IMR-90 (cell line): ENCODE measurements around the gene ATP6V1F. TPM values are rescaled to one million over a fixed set of nuclear protein-coding genes. Genes with fewer than 3 reads are reported as not detected.

ENCODE experiments used
- ATAC-seq: fragments of 200-7000 bp; cut with Tn5 transposase; 2 replicates; pipeline ENCODE4 v1.9.1; 2020; ENCODE audit warnings: low read depth, mild to moderate bottlenecking, moderate library complexity
- BruUV-seq: library from RNA; stranded (reverse); fragments of 400-500 nt; replicated peaks from 2 replicates; lab custom pipeline; 2021; lab: Mats Ljungman, UMichigan
- CTCF ChIA-PET: fragments of 300-600 bp; formaldehyde crosslinking; extraction: SDS; loops from one replicate; lab custom pipeline; 2021; ENCODE audit warnings: antibody characterized with exemption; lab: Yijun Ruan, JAX
- POLR2A ChIA-PET: fragments of 300-600 bp; sonication (Branson Sonifier 250); formaldehyde crosslinking; loops from one replicate; lab custom pipeline; 2022; ENCODE audit warnings: antibody characterized with exemption; ENCODE audit not compliant: unreplicated experiment; lab: Charles Lee
- DNase-seq: peaks from one replicate; pipeline ENCODE4 v3.0.0; 2013
- H2AFZ ChIP-seq: replicated peaks from 2 replicates; pipeline ENCODE3; 2013; ENCODE audit warnings: low read length, mild to moderate bottlenecking; ENCODE audit not compliant: poor library complexity
- H2AK5ac ChIP-seq: 2 replicates; pipeline ENCODE4 v1.6.1; 2013; ENCODE audit warnings: low read depth, low read length, inconsistent platforms
- H2AK9ac ChIP-seq: replicated peaks from 2 replicates; pipeline ENCODE3; 2013; ENCODE audit warnings: mild to moderate bottlenecking, low read depth, low read length, moderate library complexity; ENCODE audit not compliant: poor library complexity
- H2BK120ac ChIP-seq: 2 replicates; pipeline ENCODE4 v1.6.1; 2013; ENCODE audit warnings: low read depth, low read length, inconsistent platforms
- H2BK15ac ChIP-seq: 3 replicates; pipeline ENCODE4 v1.6.1; 2013; ENCODE audit warnings: low read depth, low read length, inconsistent platforms
- H2BK20ac ChIP-seq: 2 replicates; pipeline ENCODE4 v1.6.1; 2013; ENCODE audit warnings: low read depth, mild to moderate bottlenecking, inconsistent platforms, low read length, moderate library complexity
- H2BK5ac ChIP-seq: 2 replicates; pipeline ENCODE4 v1.6.1; 2013; ENCODE audit warnings: mild to moderate bottlenecking, low read depth, low read length, inconsistent platforms; ENCODE audit not compliant: poor library complexity, severe bottlenecking
- H3K14ac ChIP-seq: replicated peaks from 2 replicates; pipeline ENCODE4 v1.6.1; 2013; ENCODE audit warnings: low read depth, low read length, inconsistent platforms
- H3K18ac ChIP-seq: 2 replicates; pipeline ENCODE4 v1.6.1; 2013; ENCODE audit warnings: low read depth, low read length, control low read depth
- H3K23ac ChIP-seq: 2 replicates; pipeline ENCODE4 v1.6.1; 2013; ENCODE audit warnings: low read depth, low read length, inconsistent platforms
- H3K27ac ChIP-seq: 2 replicates; pipeline ENCODE4 v1.5.1; 2013; ENCODE audit warnings: mild to moderate bottlenecking, control low read depth, low read length; ENCODE audit not compliant: insufficient read depth
- H3K27me3 ChIP-seq: 2 replicates; pipeline ENCODE4 v1.6.1; 2013; ENCODE audit warnings: low read length; ENCODE audit not compliant: control insufficient read depth, insufficient read depth
- H3K36me3 ChIP-seq: 2 replicates; pipeline ENCODE4 v1.6.1; 2013; ENCODE audit warnings: low read length, mixed read lengths; ENCODE audit not compliant: control insufficient read depth, insufficient read depth
- H3K4ac ChIP-seq: 2 replicates; pipeline ENCODE4 v1.6.1; 2013; ENCODE audit warnings: low read depth, low read length, inconsistent platforms
- H3K4me1 ChIP-seq: 2 replicates; pipeline ENCODE4 v1.6.1; 2013; ENCODE audit warnings: low read length, mixed read lengths; ENCODE audit not compliant: control insufficient read depth, insufficient read depth
- H3K4me2 ChIP-seq: 2 replicates; pipeline ENCODE4 v1.6.1; 2013; ENCODE audit warnings: low read depth, mild to moderate bottlenecking, control low read depth, low read length, moderate library complexity
- H3K4me3 ChIP-seq: 2 replicates; pipeline ENCODE4 v1.5.1; 2013; ENCODE audit warnings: low read depth, mild to moderate bottlenecking, control low read depth, low read length, moderate library complexity; ENCODE audit not compliant: insufficient read depth
- H3K56ac ChIP-seq: 2 replicates; pipeline ENCODE4 v1.6.1; 2013; ENCODE audit warnings: low read length, inconsistent platforms; ENCODE audit not compliant: insufficient read depth; ENCODE audit errors: extremely low read depth
- H3K79me1 ChIP-seq, 2 experiments: 2 replicates each; pipeline ENCODE4 v1.6.1; 2013; ENCODE audit warnings: low read length in 2 of 2, inconsistent platforms in 1 of 2, low read depth in 1 of 2
- H3K9ac ChIP-seq: 2 replicates; pipeline ENCODE4 v1.6.1; 2013; ENCODE audit warnings: low read depth, low read length, control low read depth
- H3K9me1 ChIP-seq: 2 replicates; pipeline ENCODE4 v1.6.1; 2013; ENCODE audit warnings: low read length, inconsistent platforms; ENCODE audit not compliant: insufficient read depth
- H3K9me3 ChIP-seq: 2 replicates; pipeline ENCODE4 v1.6.1; 2013; ENCODE audit warnings: low read length; ENCODE audit not compliant: control insufficient read depth, insufficient read depth
- H4K20me1 ChIP-seq: 2 replicates; pipeline ENCODE4 v1.6.1; 2013; ENCODE audit warnings: low read length, inconsistent platforms; ENCODE audit not compliant: insufficient read depth
- H4K5ac ChIP-seq: 2 replicates; pipeline ENCODE4 v1.6.1; 2013; ENCODE audit warnings: mild to moderate bottlenecking, low read depth, low read length, control low read depth
- H4K8ac ChIP-seq, 2 experiments: 2 replicates each; pipeline ENCODE4 v1.6.1; 2013; ENCODE audit warnings: low read depth in 2 of 2, low read length in 2 of 2, control low read depth in 1 of 2, inconsistent platforms in 1 of 2
- H4K91ac ChIP-seq: 2 replicates; pipeline ENCODE4 v1.6.1; 2013; ENCODE audit warnings: low read depth, low read length, inconsistent platforms; ENCODE audit not compliant: insufficient read depth
- BHLHE40 ChIP-seq: fragments of 150-350 bp; IDR thresholded peaks from 2 replicates; pipeline ENCODE4 v1.6.1; 2016; ENCODE audit warnings: mild to moderate bottlenecking, low read depth, low read length
- CEBPB ChIP-seq: IDR thresholded peaks from 2 replicates; pipeline ENCODE4 v1.6.1; 2012; ENCODE audit warnings: low read depth, low read length, improper control_type of control experiment
- FOS ChIP-seq: fragments of 150-350 bp; IDR thresholded peaks from 2 replicates; pipeline ENCODE4 v1.6.1; 2016; ENCODE audit warnings: low read depth, low read length
- MAFK ChIP-seq: IDR thresholded peaks from 2 replicates; pipeline ENCODE4 v1.6.1; 2012; ENCODE audit warnings: low read depth, low read length, improper control_type of control experiment
- MAZ ChIP-seq: IDR thresholded peaks from 2 replicates; pipeline ENCODE4 v1.6.1; 2012; ENCODE audit warnings: low read depth, mild to moderate bottlenecking, low read length, improper control_type of control experiment, moderate library complexity, borderline replicate concordance
- POLR2A ChIP-seq: IDR thresholded peaks from 2 replicates; pipeline ENCODE4 v1.6.1; 2012; ENCODE audit warnings: mild to moderate bottlenecking, low read depth, low read length
- RAD21 ChIP-seq: IDR thresholded peaks from 2 replicates; pipeline ENCODE4 v1.6.1; 2012; ENCODE audit warnings: low read length, improper control_type of control experiment
- RCOR1 ChIP-seq: IDR thresholded peaks from 2 replicates; pipeline ENCODE4 v1.6.1; 2012; ENCODE audit warnings: mild to moderate bottlenecking, low read length, improper control_type of control experiment; ENCODE audit not compliant: insufficient replicate concordance
- WGBS, 2 experiments: methylation state at CpG; one replicate each; pipeline versions ENCODE4 v1.1.5 to v1.1.7; 2013; ENCODE audit warnings: missing lambda C conversion rate in 2 of 2; ENCODE audit not compliant: insufficient read length in 1 of 2; ENCODE audit errors: extremely low coverage in 2 of 2; 5-methylcytosine and 5-hydroxymethylcytosine counted together
- dilution Hi-C: fragments of 300-500 bp; cut with HindIII; formaldehyde crosslinking; loops from one replicate; pipeline ENCODE4 v1.14.3; 2018; ENCODE audit warnings: low sequenced_read_pairs; ENCODE audit not compliant: unreplicated experiment
- in situ Hi-C: fragments of 300-500 bp; cut with MboI; formaldehyde crosslinking; loops from 3 replicates; pipeline ENCODE4 v1.14.3; 2019; ENCODE audit warnings: low sequenced_read_pairs, inconsistent platforms, mixed read lengths
- intact Hi-C: fragments of 100-400 bp; cut with micrococcal nuclease; formaldehyde crosslinking; loops from 2 replicates; pipeline ENCODE4 v1.10.0; 2022
- polyA plus RNA-seq, 3 experiments: library from polyadenylated mRNA; depleted of rRNA; stranded (reverse); fragments of >200 nt; gene quantifications; 2 replicates each; pipeline ENCODE4 v1.2.3, GENCODE V29; 2012; ENCODE audit warnings: low replicate concordance in 1 of 3
- total RNA-seq: library from RNA; depleted of rRNA; stranded (reverse); fragments of >200 nt; gene quantifications from 2 replicates; pipeline ENCODE4 v1.2.3, GENCODE V29; 2012
- TF ChIP-seq, protein P1 (sequence below): conservative IDR thresholded peaks from 2 replicates; pipeline ENCODE4 v1.5.1; 2012; ENCODE audit warnings: mild to moderate bottlenecking, low read depth, low read length, improper control_type of control experiment
- TF ChIP-seq, protein P2 (sequence below): fragments of 150-350 bp; IDR thresholded peaks from 2 replicates; pipeline ENCODE4 v1.6.1; 2016; ENCODE audit warnings: low read depth, mild to moderate bottlenecking, low read length, moderate library complexity, borderline replicate concordance

Gene ATP6V1F
- total and polyA plus RNA-seq, 2 of the 4 experiments (the other 2 are of a cell fraction): 104 to 321 TPM

DNA sequence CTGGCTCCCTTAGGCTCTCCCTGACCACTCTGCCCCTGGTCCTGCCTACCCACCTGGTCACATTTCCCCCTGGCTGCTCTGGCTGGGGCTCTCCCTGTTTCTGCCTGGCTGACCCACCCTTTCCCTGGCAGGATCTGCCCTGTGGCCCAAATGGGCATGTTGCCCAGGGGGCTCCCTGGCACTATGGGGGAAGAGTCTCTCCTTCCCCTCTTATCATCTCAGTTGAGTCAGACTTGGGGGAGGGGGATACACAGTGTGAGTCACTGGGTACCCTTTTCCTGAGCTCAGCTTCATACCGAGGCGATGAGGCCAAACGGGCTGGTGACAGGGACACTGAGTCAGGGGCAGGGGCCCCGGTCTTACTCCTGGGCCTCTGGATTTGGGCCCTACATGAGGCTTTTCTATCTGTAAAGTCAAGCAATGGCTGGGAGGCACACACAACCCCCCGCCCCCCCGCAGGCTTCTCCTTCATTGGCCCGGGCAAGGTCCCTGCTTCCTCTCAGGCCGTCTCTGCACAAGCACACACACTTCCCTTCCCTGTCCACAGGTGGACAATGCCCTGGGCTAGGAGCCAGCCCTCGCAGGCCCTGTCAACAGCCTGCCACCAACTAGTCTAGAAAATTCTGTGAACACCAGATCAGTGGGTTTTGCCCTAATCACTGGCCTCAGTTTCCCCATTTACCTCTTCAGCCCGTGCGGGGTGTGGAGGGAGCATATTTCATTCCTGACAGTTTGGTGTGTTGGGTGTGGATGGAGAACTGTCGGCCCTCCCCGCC is 33.1 kb upstream of the ATP6V1F start:
- Histone ChIP-seq H2AK9ac (peak overlapping the region; percentile 93), H2BK15ac (peak overlapping the region; percentile 83; the same call in 2 of the 3 replicates), H3K4ac (peak overlapping the region; percentile 93), H3K4me1 (peaks cover 34% of the 10 kb centered on the region), H3K23ac (peak overlapping the region; percentile 79), H3K4me3 (0 out of 2 replicates have a peak overlapping the region, but pooled peaks have one; percentile 3), H3K4me2 (peak overlapping the region; percentile 64), H2AK5ac (peak overlapping the region; percentile 98), H4K5ac (peak overlapping the region; percentile 66), H3K56ac (peak overlapping the region; percentile 77; the same call in 1 of the 2 replicates), H4K20me1 (peaks cover 55% of the 10 kb centered on the region), H4K91ac (peak overlapping the region; percentile 97), H3K79me1 (peaks cover under 1 to 42% of the 10 kb centered on the region in 2 experiments; a peak in 3 of 4 replicates), H2AFZ (peak overlapping the region; percentile 89), H4K8ac (peak overlapping the region; percentile 85 to 96), H3K9me3 (no peaks in the 10 kb centered on the region), H3K18ac (peak overlapping the region; percentile 58), H3K36me3 (no peaks in the 10 kb centered on the region), H3K9me1 (peaks cover 11% of the 10 kb centered on the region), H3K9ac (peak overlapping the region; percentile 17; the same call in 1 of the 2 replicates), H2BK20ac (peak overlapping the region; percentile 97), H3K14ac (peak overlapping the region; percentile 86), H2BK120ac (peak overlapping the region; percentile 92), H3K27ac (peak overlapping the region; percentile 74), H3K27me3 (no peaks in the 10 kb centered on the region), H2BK5ac (peak overlapping the region; percentile 96)
- ATAC-seq (no peak), DNase-seq (peak; percentile 84)
- no TSS peak for BruUV-seq
- intact Hi-C loops: loop anchor here (2.0 to 5.0 kb wide), 3 partner anchors 37 to 87 kb away; partner anchors contain the start of gene CCDC136
- 0 out of 2 replicates have a peak, but pooled peaks have one; percentile 31 for TF ChIP-seq BHLHE40
- TF ChIP-seq MAFK: peak; percentile 59; the same call in 1 of the 2 replicates
- 0 out of 2 replicates have a peak, but pooled peaks have one; percentile 18 for TF ChIP-seq CEBPB
- TF ChIP-seq, protein P1, sequence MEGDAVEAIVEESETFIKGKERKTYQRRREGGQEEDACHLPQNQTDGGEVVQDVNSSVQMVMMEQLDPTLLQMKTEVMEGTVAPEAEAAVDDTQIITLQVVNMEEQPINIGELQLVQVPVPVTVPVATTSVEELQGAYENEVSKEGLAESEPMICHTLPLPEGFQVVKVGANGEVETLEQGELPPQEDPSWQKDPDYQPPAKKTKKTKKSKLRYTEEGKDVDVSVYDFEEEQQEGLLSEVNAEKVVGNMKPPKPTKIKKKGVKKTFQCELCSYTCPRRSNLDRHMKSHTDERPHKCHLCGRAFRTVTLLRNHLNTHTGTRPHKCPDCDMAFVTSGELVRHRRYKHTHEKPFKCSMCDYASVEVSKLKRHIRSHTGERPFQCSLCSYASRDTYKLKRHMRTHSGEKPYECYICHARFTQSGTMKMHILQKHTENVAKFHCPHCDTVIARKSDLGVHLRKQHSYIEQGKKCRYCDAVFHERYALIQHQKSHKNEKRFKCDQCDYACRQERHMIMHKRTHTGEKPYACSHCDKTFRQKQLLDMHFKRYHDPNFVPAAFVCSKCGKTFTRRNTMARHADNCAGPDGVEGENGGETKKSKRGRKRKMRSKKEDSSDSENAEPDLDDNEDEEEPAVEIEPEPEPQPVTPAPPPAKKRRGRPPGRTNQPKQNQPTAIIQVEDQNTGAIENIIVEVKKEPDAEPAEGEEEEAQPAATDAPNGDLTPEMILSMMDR: no peak
- TF ChIP-seq, protein P2, sequence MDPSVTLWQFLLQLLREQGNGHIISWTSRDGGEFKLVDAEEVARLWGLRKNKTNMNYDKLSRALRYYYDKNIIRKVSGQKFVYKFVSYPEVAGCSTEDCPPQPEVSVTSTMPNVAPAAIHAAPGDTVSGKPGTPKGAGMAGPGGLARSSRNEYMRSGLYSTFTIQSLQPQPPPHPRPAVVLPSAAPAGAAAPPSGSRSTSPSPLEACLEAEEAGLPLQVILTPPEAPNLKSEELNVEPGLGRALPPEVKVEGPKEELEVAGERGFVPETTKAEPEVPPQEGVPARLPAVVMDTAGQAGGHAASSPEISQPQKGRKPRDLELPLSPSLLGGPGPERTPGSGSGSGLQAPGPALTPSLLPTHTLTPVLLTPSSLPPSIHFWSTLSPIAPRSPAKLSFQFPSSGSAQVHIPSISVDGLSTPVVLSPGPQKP: no peak
- 0 out of 2 replicates have a peak, but pooled peaks have one; percentile 1 for TF ChIP-seq RAD21
- TF ChIP-seq RCOR1: peak; percentile 44
- 0 out of 2 replicates have a peak, but pooled peaks have one; percentile 46 for TF ChIP-seq MAZ
- TF ChIP-seq POLR2A: no peak
- TF ChIP-seq FOS: peak; percentile 94
- in situ Hi-C loops: no loop called here
- 13% methylated on average over 3 of the region's 13 CpGs; no CpG with 5 or more reads in 1 of the 2 experiments for whole genome bisulfite sequencing, 2 experiments
- CTCF ChIA-PET: interaction anchor here (0.6 kb wide), 1 partner anchor 339 kb away, joined by 3 read pairs; no protein-coding TSS in a partner anchor
- dilution Hi-C loops: no loop called here
- POLR2A ChIA-PET: no interaction called here
